SK-N-SH treated with all-trans-retinoic acid at 6 μM for 48 hours (cell line): ENCODE data around the gene DGKE.

ENCODE experiments used
- ATAC-seq: fragments of 200-7000 bp; cut with Tn5 transposase; 3 replicates; pipeline ENCODE4 v1.9.1; 2020; ENCODE audit warnings: mild to moderate bottlenecking, moderate library complexity
- ARNTL ChIP-seq: fragments of 450-650 bp; formaldehyde crosslinking; IDR thresholded peaks from 2 replicates; pipeline ENCODE4 v1.5.0; 2020; ENCODE audit warnings: low read depth, mild to moderate bottlenecking, moderate library complexity, borderline replicate concordance
- CREB5 ChIP-seq: fragments of 250-450 bp; sonication (Bioruptor Pico); IDR thresholded peaks from 2 replicates; pipeline ENCODE4 v1.5.1; 2020; ENCODE audit warnings: low read depth, mild to moderate bottlenecking, moderate library complexity
- CSDC2 ChIP-seq: fragments of 250-450 bp; sonication (Bioruptor Pico); IDR thresholded peaks from 2 replicates; pipeline ENCODE4 v1.5.0; 2020; ENCODE audit warnings: mild to moderate bottlenecking, moderate library complexity
- ESRRG ChIP-seq: fragments of 250-450 bp; sonication (Bioruptor Pico); IDR thresholded peaks from 2 replicates; pipeline ENCODE4 v1.6.1; 2021; ENCODE audit warnings: mild to moderate bottlenecking
- GLIS3 ChIP-seq: fragments of 250-450 bp; sonication (Bioruptor Pico); IDR thresholded peaks from 2 replicates; pipeline ENCODE4 v1.5.0; 2020; ENCODE audit warnings: mild to moderate bottlenecking, moderate library complexity
- ISL1 ChIP-seq: fragments of 250-450 bp; sonication (Bioruptor Pico); IDR thresholded peaks from 2 replicates; pipeline ENCODE4 v2.1.2; 2022; ENCODE audit warnings: mild to moderate bottlenecking, moderate library complexity
- OSR1 ChIP-seq: fragments of 250-450 bp; sonication (Bioruptor Pico); IDR thresholded peaks from 2 replicates; pipeline ENCODE4 v1.8.0; 2022; ENCODE audit warnings: moderate library complexity, mild to moderate bottlenecking, inconsistent platforms
- PATZ1 ChIP-seq: fragments of 250-450 bp; sonication (Bioruptor Pico); IDR thresholded peaks from 2 replicates; pipeline ENCODE4 v1.8.0; 2020; ENCODE audit warnings: mild to moderate bottlenecking, moderate library complexity, borderline replicate concordance
- POU6F1 ChIP-seq: fragments of 250-450 bp; sonication (Bioruptor Pico); IDR thresholded peaks from 2 replicates; pipeline ENCODE4 v1.8.0; 2021; ENCODE audit warnings: low read depth, mild to moderate bottlenecking, moderate library complexity, borderline replicate concordance
- PPARA ChIP-seq: fragments of 250-450 bp; sonication (Bioruptor Pico); IDR thresholded peaks from 2 replicates; pipeline ENCODE4 v1.5.0; 2020; ENCODE audit warnings: mild to moderate bottlenecking, borderline replicate concordance
- RARB ChIP-seq: fragments of 250-450 bp; sonication (Bioruptor Pico); IDR thresholded peaks from 2 replicates; pipeline ENCODE4 v1.8.0; 2021; ENCODE audit warnings: mild to moderate bottlenecking, moderate library complexity
- SNAI2 ChIP-seq: fragments of 250-450 bp; sonication (Bioruptor Pico); IDR thresholded peaks from 2 replicates; pipeline ENCODE4 v1.5.0; 2020; ENCODE audit warnings: mild to moderate bottlenecking, moderate library complexity
- TCF4 ChIP-seq: fragments of 250-450 bp; sonication (Bioruptor Pico); IDR thresholded peaks from 2 replicates; pipeline ENCODE4 v1.8.0; 2021; ENCODE audit warnings: mild to moderate bottlenecking, moderate library complexity, borderline replicate concordance
- TOX ChIP-seq: fragments of 250-450 bp; sonication (Bioruptor Pico); IDR thresholded peaks from 2 replicates; pipeline ENCODE4 v1.8.0; 2021; ENCODE audit warnings: mild to moderate bottlenecking, moderate library complexity, borderline replicate concordance
- ZC3H10 ChIP-seq: fragments of 250-450 bp; sonication (Bioruptor Pico); IDR thresholded peaks from 2 replicates; pipeline ENCODE4 v1.5.1; 2021; ENCODE audit warnings: mild to moderate bottlenecking, moderate library complexity
- ZFP3 ChIP-seq: fragments of 250-450 bp; sonication (Bioruptor Pico); IDR thresholded peaks from 2 replicates; pipeline ENCODE4 v1.5.0; 2020; ENCODE audit warnings: mild to moderate bottlenecking, moderate library complexity
- ZFP30 ChIP-seq: fragments of 450-650 bp; formaldehyde crosslinking; IDR thresholded peaks from 2 replicates; pipeline ENCODE4 v1.5.0; 2022; ENCODE audit warnings: mild to moderate bottlenecking, moderate library complexity
- ZNF565 ChIP-seq: fragments of 450-650 bp; formaldehyde crosslinking; conservative IDR thresholded peaks from 2 replicates; pipeline ENCODE4 v1.5.0; 2020; ENCODE audit warnings: low read depth, mild to moderate bottlenecking, moderate library complexity
- ZNF8 ChIP-seq: fragments of 450-650 bp; formaldehyde crosslinking; IDR thresholded peaks from 2 replicates; pipeline ENCODE4 v1.5.0; 2020; ENCODE audit warnings: mild to moderate bottlenecking, moderate library complexity
- TF ChIP-seq, protein P1 (sequence below): fragments of 250-450 bp; sonication (Bioruptor Pico); IDR thresholded peaks from 2 replicates; pipeline ENCODE4 v1.5.1; 2021; ENCODE audit warnings: mild to moderate bottlenecking, moderate library complexity
- TF ChIP-seq, protein P2 (sequence below): fragments of 250-450 bp; sonication (Bioruptor Pico); IDR thresholded peaks from 2 replicates; pipeline ENCODE4 v1.5.0; 2020; ENCODE audit warnings: mild to moderate bottlenecking, moderate library complexity

The DGKE gene

DNA sequence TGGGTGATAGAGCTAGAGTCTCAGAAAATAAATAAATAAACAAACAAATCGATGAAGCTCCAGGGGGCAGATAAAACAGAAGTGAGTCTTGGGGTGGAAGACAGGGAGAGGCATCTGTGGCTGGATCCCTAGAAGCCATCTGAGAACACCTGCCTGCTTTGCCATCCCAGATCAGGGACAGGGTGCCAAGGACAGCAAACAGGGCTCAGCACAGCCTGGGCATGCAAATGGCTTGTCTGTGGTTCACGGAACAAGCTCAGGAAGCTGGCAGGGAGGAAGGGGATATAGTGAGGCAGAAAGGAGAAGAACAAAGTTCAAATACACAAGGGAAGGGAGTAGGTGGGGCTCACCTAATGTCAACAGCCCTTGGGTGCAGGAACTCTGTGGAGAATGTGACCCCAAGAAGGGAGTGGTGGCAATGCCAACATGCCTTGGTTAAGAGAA is 52.4 kb downstream of the DGKE start:
- TF ChIP-seq ZFP3 (CRISPR knock-in tag) (no peak), POU6F1 (CRISPR knock-in tag) (no peak), RARB (CRISPR knock-in tag) (no peak), CREB5 (CRISPR knock-in tag) (no peak), TCF4 (CRISPR knock-in tag) (no peak), ESRRG (CRISPR knock-in tag) (no peak), OSR1 (CRISPR knock-in tag) (no peak), CSDC2 (CRISPR knock-in tag) (no peak), TOX (no peak), ARNTL (CRISPR knock-in tag) (no peak), ISL1 (CRISPR knock-in tag) (no peak), PATZ1 (CRISPR knock-in tag) (no peak), ZFP30 (CRISPR knock-in tag) (no peak), ZNF8 (no peak), PPARA (CRISPR knock-in tag) (no peak), SNAI2 (CRISPR knock-in tag) (no peak), GLIS3 (CRISPR knock-in tag) (no peak), ZNF565 (no peak)
- TF ChIP-seq, protein P1, sequence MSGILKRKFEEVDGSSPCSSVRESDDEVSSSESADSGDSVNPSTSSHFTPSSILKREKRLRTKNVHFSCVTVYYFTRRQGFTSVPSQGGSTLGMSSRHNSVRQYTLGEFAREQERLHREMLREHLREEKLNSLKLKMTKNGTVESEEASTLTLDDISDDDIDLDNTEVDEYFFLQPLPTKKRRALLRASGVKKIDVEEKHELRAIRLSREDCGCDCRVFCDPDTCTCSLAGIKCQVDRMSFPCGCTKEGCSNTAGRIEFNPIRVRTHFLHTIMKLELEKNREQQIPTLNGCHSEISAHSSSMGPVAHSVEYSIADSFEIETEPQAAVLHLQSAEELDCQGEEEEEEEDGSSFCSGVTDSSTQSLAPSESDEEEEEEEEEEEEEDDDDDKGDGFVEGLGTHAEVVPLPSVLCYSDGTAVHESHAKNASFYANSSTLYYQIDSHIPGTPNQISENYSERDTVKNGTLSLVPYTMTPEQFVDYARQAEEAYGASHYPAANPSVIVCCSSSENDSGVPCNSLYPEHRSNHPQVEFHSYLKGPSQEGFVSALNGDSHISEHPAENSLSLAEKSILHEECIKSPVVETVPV (CRISPR knock-in tag) = no peak
- ATAC-seq = no peak

GRCh38 chr17:56887105-56887504 is 53.2 kb downstream of the DGKE start:
- no peak for ATAC-seq
- TF ChIP-seq OSR1 (CRISPR knock-in tag) = no peak
- no peak for TF ChIP-seq ZFP3 (CRISPR knock-in tag)
- no peak for TF ChIP-seq ISL1 (CRISPR knock-in tag)
- TF ChIP-seq CREB5 (CRISPR knock-in tag) = no peak
- no peak for TF ChIP-seq ZC3H10 (CRISPR knock-in tag)
- no peak for TF ChIP-seq PATZ1 (CRISPR knock-in tag)
- TF ChIP-seq ZNF565 = no peak
- TF ChIP-seq, protein P2, sequence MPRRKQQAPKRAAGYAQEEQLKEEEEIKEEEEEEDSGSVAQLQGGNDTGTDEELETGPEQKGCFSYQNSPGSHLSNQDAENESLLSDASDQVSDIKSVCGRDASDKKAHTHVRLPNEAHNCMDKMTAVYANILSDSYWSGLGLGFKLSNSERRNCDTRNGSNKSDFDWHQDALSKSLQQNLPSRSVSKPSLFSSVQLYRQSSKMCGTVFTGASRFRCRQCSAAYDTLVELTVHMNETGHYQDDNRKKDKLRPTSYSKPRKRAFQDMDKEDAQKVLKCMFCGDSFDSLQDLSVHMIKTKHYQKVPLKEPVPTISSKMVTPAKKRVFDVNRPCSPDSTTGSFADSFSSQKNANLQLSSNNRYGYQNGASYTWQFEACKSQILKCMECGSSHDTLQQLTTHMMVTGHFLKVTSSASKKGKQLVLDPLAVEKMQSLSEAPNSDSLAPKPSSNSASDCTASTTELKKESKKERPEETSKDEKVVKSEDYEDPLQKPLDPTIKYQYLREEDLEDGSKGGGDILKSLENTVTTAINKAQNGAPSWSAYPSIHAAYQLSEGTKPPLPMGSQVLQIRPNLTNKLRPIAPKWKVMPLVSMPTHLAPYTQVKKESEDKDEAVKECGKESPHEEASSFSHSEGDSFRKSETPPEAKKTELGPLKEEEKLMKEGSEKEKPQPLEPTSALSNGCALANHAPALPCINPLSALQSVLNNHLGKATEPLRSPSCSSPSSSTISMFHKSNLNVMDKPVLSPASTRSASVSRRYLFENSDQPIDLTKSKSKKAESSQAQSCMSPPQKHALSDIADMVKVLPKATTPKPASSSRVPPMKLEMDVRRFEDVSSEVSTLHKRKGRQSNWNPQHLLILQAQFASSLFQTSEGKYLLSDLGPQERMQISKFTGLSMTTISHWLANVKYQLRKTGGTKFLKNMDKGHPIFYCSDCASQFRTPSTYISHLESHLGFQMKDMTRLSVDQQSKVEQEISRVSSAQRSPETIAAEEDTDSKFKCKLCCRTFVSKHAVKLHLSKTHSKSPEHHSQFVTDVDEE = no peak
- no peak for TF ChIP-seq ESRRG (CRISPR knock-in tag)
- TF ChIP-seq ZNF8 = no peak
- TF ChIP-seq, protein P1 (CRISPR knock-in tag) = no peak
- no peak for TF ChIP-seq PPARA (CRISPR knock-in tag)
- TF ChIP-seq SNAI2 (CRISPR knock-in tag) = no peak
- no peak for TF ChIP-seq GLIS3 (CRISPR knock-in tag)
